ENCODE measurements around the gene OLFM4.

The OLFM4 gene

GRCh38 chr13:53090461-53090860, 61.8 kb downstream of the OLFM4 start:
- no peak overlapping the region for H3K27ac ChIP-seq
- in situ Hi-C loops (cut with HindIII; ENCODE audit: low pct_ligation_motif_present, low sequenced_read_pairs), result no loop called here
- H3K27me3 ChIP-seq (replicated peaks), result no peaks in the 10 kb centered on the region
- no peak for TF ChIP-seq CTCF (IDR thresholded peaks at IDR 0.05; ENCODE audit: low read depth, low read length, missing control alignments)
- no peak overlapping the region for H3K4me3 ChIP-seq (ENCODE audit: low read depth, low read length)
- DNase-seq, result no peak
- no peaks in the 10 kb centered on the region for H3K36me3 ChIP-seq (replicated peaks)

DNA sequence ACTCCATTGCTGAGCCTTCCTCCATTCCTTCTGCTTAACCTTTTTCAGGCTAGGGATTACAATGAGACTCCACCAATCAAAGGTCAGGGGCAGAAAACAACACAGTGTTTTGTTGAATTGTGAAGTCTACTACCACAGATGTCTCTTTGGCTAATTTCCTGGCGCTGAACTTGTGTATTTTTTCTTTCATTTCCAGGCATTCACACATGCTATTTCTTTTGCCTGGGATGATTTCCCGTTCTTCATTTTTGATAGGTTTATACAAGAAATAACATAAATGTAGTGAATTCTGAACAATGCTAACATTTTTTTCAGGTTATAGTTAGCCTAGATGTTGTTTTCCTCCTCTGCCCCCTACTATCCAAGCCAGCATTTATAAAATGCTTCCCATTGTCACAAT, 64.3 kb downstream of the OLFM4 start:
- in situ Hi-C loops (cut with HindIII; ENCODE audit: low pct_ligation_motif_present, low sequenced_read_pairs), result no loop called here
- no peak for DNase-seq
- Histone ChIP-seq H3K36me3 (replicated peaks) (no peaks in the 10 kb centered on the region), H3K4me3 (ENCODE audit: low read depth, low read length) (no peak overlapping the region), H3K27me3 (replicated peaks) (no peaks in the 10 kb centered on the region), H3K27ac (no peak overlapping the region)
- no peak for TF ChIP-seq CTCF (IDR thresholded peaks at IDR 0.05; ENCODE audit: low read depth, low read length, missing control alignments)

DNA sequence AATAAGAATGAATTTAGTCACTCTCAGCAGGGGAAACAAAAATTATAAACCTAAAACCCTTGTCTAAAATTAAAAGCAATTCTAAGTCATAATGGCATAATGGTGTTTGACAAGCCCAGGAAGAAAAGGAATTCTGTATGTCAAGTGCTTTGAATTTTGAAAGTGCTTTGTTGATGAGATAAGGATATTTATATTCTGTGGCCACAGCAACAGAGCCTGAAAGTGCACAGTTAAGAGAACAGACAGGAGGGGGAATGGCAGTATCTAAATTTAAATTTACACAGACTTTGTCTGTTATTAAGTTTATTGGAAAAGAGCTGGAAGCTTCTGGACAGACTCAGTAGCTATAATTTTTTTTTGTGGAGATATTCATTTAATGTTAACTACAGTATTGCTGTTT, 69.8 kb downstream of the OLFM4 start:
- H3K36me3 ChIP-seq (replicated peaks), result no peaks in the 10 kb centered on the region
- TF ChIP-seq CTCF (IDR thresholded peaks at IDR 0.05; ENCODE audit: low read depth, low read length, missing control alignments), result no peak
- H3K4me3 ChIP-seq (ENCODE audit: low read depth, low read length), result no peak overlapping the region
- no peak for DNase-seq
- H3K27me3 ChIP-seq (replicated peaks), result no peaks in the 10 kb centered on the region
- in situ Hi-C loops (cut with HindIII; ENCODE audit: low pct_ligation_motif_present, low sequenced_read_pairs), result no loop called here
- no peak overlapping the region for H3K27ac ChIP-seq

GRCh38 chr13:53100394-53101063, 71.9 kb downstream of the OLFM4 start:
- no peak for TF ChIP-seq CTCF (IDR thresholded peaks at IDR 0.05; ENCODE audit: low read depth, low read length, missing control alignments)
- no peaks in the 10 kb centered on the region for H3K36me3 ChIP-seq (replicated peaks)
- no peak overlapping the region for H3K27ac ChIP-seq
- no peak overlapping the region for H3K4me3 ChIP-seq (ENCODE audit: low read depth, low read length)
- no peak for DNase-seq
- no peaks in the 10 kb centered on the region for H3K27me3 ChIP-seq (replicated peaks)
- in situ Hi-C loops (cut with HindIII; ENCODE audit: low pct_ligation_motif_present, low sequenced_read_pairs), result no loop called here
